Hepatocyte (in vitro differentiated cells): ENCODE measurements around the gene SNX14.

Experiments
- EZH2 ChIP-seq: fragments of 200-600 bp; sonication (generic); IDR thresholded peaks from 2 replicates; pipeline ENCODE4 v1.6.1; 2016; ENCODE audit warnings: antibody characterized with exemption, mild to moderate bottlenecking, borderline replicate concordance
- EZH2phosphoT487 ChIP-seq: fragments of 200-600 bp; sonication (generic); IDR thresholded peaks from one replicate; pipeline ENCODE4 v1.6.1; 2018; ENCODE audit warnings: antibody characterized with exemption, mild to moderate bottlenecking, low read depth, moderate library complexity; ENCODE audit not compliant: unreplicated experiment, severe bottlenecking
- TF ChIP-seq, protein P1 (sequence below): fragments of 200-600 bp; sonication (generic); IDR thresholded peaks from 2 replicates; pipeline ENCODE4 v1.5.1; 2016; ENCODE audit warnings: antibody characterized with exemption, mild to moderate bottlenecking; ENCODE audit not compliant: poor library complexity

DNA sequence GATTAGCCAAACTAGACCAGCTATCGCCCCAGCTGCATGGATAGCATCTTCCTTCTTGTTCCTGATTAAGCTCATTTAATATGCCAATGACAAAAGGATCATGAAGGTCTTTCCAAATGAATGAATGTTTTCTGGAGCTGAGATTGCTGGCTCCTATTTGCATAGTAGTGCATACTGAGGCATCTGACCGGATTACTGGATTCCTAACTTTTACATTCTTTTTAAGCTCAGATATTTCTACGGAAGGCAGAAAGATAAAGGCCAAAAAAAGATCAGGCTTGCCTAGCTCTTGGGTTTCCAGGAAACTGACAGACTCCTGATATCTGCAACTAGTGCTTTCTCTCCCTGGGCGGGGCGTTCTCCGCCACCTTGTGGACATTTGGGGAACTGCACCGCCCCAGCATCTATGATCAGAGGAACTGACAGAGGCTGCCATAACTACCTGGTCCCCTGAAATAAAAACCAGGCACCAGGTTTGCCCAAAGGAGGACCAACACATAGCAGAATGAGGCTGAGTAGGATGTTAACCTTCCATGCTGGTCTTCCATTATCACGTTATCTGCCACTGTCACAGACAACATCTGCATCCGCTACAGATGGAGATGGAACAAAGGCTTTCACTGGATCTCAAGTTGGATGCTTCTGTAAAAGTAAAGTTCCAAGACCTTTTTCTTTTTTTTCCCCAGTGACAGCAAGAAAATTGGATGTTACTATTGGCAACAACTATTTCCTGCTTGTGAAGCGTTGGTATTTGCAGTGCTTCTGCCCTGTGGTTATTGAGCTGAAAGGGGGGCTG is 110.6 kb downstream of the SNX14 start:
- TF ChIP-seq, protein P1, sequence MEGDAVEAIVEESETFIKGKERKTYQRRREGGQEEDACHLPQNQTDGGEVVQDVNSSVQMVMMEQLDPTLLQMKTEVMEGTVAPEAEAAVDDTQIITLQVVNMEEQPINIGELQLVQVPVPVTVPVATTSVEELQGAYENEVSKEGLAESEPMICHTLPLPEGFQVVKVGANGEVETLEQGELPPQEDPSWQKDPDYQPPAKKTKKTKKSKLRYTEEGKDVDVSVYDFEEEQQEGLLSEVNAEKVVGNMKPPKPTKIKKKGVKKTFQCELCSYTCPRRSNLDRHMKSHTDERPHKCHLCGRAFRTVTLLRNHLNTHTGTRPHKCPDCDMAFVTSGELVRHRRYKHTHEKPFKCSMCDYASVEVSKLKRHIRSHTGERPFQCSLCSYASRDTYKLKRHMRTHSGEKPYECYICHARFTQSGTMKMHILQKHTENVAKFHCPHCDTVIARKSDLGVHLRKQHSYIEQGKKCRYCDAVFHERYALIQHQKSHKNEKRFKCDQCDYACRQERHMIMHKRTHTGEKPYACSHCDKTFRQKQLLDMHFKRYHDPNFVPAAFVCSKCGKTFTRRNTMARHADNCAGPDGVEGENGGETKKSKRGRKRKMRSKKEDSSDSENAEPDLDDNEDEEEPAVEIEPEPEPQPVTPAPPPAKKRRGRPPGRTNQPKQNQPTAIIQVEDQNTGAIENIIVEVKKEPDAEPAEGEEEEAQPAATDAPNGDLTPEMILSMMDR, result peak; percentile 95
- TF ChIP-seq EZH2 (no peak), EZH2phosphoT487 (no peak)
